ENCODE results near the gene TMEM196.

GRCh38 chr7:19783541-19783940 lies 10.1 kb upstream of the TMEM196 start:
- TF ChIP-seq EZH2 (IDR thresholded peaks at IDR 0.05), result no peak
- no peak for TF ChIP-seq POLR2AphosphoS5 (IDR thresholded peaks at IDR 0.05; ENCODE audit: borderline replicate concordance, low read depth, low read length)
- no peak for TF ChIP-seq FOXP2 (optimal IDR thresholded peaks at IDR 0.05; ENCODE audit: control extremely low read depth, extremely low read length, insufficient read depth)
